BLaER1 treated with 17β-estradiol and CSF1 and Interleukin-3, amounts not matched to agents 10 nM and 100 nM (cell line): ENCODE results near the gene WNT5A.

Experiments used
- H3K27ac ChIP-seq, 11 experiments: shearing (Covaris generic); formaldehyde crosslinking; 2 replicates each; pipeline ENCODE4 v1.8.1; 2022
- H3K27me3 ChIP-seq, 11 experiments: shearing (Covaris generic); formaldehyde crosslinking; 2 replicates each; pipeline ENCODE4 v1.8.1; 2022
- H3K36me3 ChIP-seq, 11 experiments: shearing (Covaris generic); formaldehyde crosslinking; 2 replicates each; pipeline ENCODE4 v1.8.1; 2022
- H3K4me1 ChIP-seq, 10 experiments: shearing (Covaris generic); formaldehyde crosslinking; 2 replicates each; pipeline ENCODE4 v1.8.1; 2022
- H3K4me2 ChIP-seq, 11 experiments: shearing (Covaris generic); formaldehyde crosslinking; 2 replicates each; pipeline ENCODE4 v1.8.1; 2022
- H3K4me3 ChIP-seq, 10 experiments: shearing (Covaris generic); formaldehyde crosslinking; 2 replicates each; pipeline ENCODE4 v1.8.1; 2022
- H3K9ac ChIP-seq, 11 experiments: shearing (Covaris generic); formaldehyde crosslinking; 2 replicates each; pipeline ENCODE4 v1.8.1; 2022
- H3K9me3 ChIP-seq, 11 experiments: shearing (Covaris generic); formaldehyde crosslinking; replicated peaks in 1 of 11; 2 replicates each; pipeline ENCODE4 v1.8.1; 2022
- H4K20me1 ChIP-seq, 11 experiments: shearing (Covaris generic); formaldehyde crosslinking; 2 replicates each; pipeline ENCODE4 v1.8.1; 2022
- Cebpa-rat ChIP-seq, 11 experiments: shearing (Covaris generic); IDR thresholded peaks; 2 replicates each; pipeline ENCODE4 v1.8.1; 2022

The WNT5A gene

GRCh38 chr3:55484801-55485791, 2.0 kb downstream of the WNT5A start:
- Histone ChIP-seq H3K4me2 (peak overlapping the region in 2 of 11 experiments; percentile 48 to 56; a peak in 4 of 22 replicates), H3K36me3 (no peaks in the 10 kb centered on the region), H3K27me3 (peaks cover 97 to 100% (median 100%) of the 10 kb centered on the region in 11 experiments), H3K4me3 (no peak overlapping the region; a peak in 1 of 20 replicates), H3K9ac (no peak overlapping the region), H3K4me1 (peaks cover 0 to 17% (median 11%) of the 10 kb centered on the region in 10 experiments; a peak in 10 of 20 replicates), H4K20me1 (peaks cover 0 to 32% (median 12%) of the 10 kb centered on the region in 11 experiments; a peak in 10 of 22 replicates), H3K27ac (no peak overlapping the region), H3K9me3 (peaks cover 20 to 47% (median 25%) of the 10 kb centered on the region in 11 experiments; a peak in 20 of 22 replicates)
- TF ChIP-seq Cebpa-rat (IDR thresholded peaks at IDR 0.05): no peak

GRCh38 chr3:55484191-55484689, 2.9 kb downstream of the WNT5A start:
- no peak overlapping the region for H3K9ac ChIP-seq
- H3K4me1 ChIP-seq: peaks cover 0 to 17% (median 11%) of the 10 kb centered on the region in 10 experiments; a peak in 10 of 20 replicates
- H3K27ac ChIP-seq: no peak overlapping the region
- H3K36me3 ChIP-seq: no peaks in the 10 kb centered on the region
- no peak overlapping the region for H3K4me2 ChIP-seq
- no peak overlapping the region for H3K4me3 ChIP-seq
- TF ChIP-seq Cebpa-rat (IDR thresholded peaks at IDR 0.05): no peak
- H3K9me3 ChIP-seq: peaks cover 20 to 47% (median 25%) of the 10 kb centered on the region in 11 experiments; a peak in 20 of 22 replicates
- H4K20me1 ChIP-seq: peaks cover 0 to 32% (median 12%) of the 10 kb centered on the region in 11 experiments; a peak in 10 of 22 replicates
- H3K27me3 ChIP-seq: peaks cover 92 to 100% (median 100%) of the 10 kb centered on the region in 11 experiments

GRCh38 chr3:55483196-55484095, 3.7 kb downstream of the WNT5A start:
- H3K36me3 ChIP-seq: no peaks in the 10 kb centered on the region
- no peak for TF ChIP-seq Cebpa-rat (IDR thresholded peaks at IDR 0.05)
- peaks cover 0 to 17% (median 11%) of the 10 kb centered on the region in 10 experiments; a peak in 10 of 20 replicates for H3K4me1 ChIP-seq
- peaks cover 20 to 41% (median 25%) of the 10 kb centered on the region in 11 experiments; a peak in 20 of 22 replicates for H3K9me3 ChIP-seq
- H4K20me1 ChIP-seq: peaks cover 0 to 32% (median 12%) of the 10 kb centered on the region in 11 experiments; a peak in 10 of 22 replicates
- H3K27ac ChIP-seq: no peak overlapping the region
- H3K9ac ChIP-seq: no peak overlapping the region
- H3K27me3 ChIP-seq: peaks cover 85 to 97% (median 93%) of the 10 kb centered on the region in 11 experiments
- H3K4me2 ChIP-seq: 0 out of 22 replicates have a peak overlapping the region, but pooled peaks of 1 of the 11 experiments have one; percentile 14
- H3K4me3 ChIP-seq: no peak overlapping the region

GRCh38 chr3:55482496-55483195, 4.5 kb downstream of the WNT5A start:
- Histone ChIP-seq H3K27ac (no peak overlapping the region), H3K9me3 (peaks cover 16 to 35% (median 20%) of the 10 kb centered on the region in 11 experiments; a peak in 20 of 22 replicates), H3K4me2 (0 out of 22 replicates have a peak overlapping the region, but pooled peaks of 2 of the 11 experiments have one; percentile 14 to 15), H4K20me1 (peaks cover 0 to 32% (median 12%) of the 10 kb centered on the region in 11 experiments; a peak in 10 of 22 replicates), H3K4me3 (no peak overlapping the region), H3K27me3 (peaks cover 77 to 89% (median 85%) of the 10 kb centered on the region in 11 experiments), H3K9ac (no peak overlapping the region), H3K36me3 (no peaks in the 10 kb centered on the region), H3K4me1 (peaks cover 0 to 17% (median 11%) of the 10 kb centered on the region in 10 experiments; a peak in 10 of 20 replicates)
- TF ChIP-seq Cebpa-rat (IDR thresholded peaks at IDR 0.05): no peak

GRCh38 chr3:55481744-55482495, 5.2 kb downstream of the WNT5A start:
- Histone ChIP-seq H3K4me1 (peaks cover 0 to 11% (median 7%) of the 10 kb centered on the region in 10 experiments; a peak in 9 of 20 replicates), H3K4me2 (no peak overlapping the region), H3K9me3 (peaks cover 9 to 28% (median 13%) of the 10 kb centered on the region in 11 experiments; a peak in 18 of 22 replicates), H3K4me3 (no peak overlapping the region), H3K36me3 (no peaks in the 10 kb centered on the region), H4K20me1 (peaks cover 0 to 24% (median 9%) of the 10 kb centered on the region in 11 experiments; a peak in 10 of 22 replicates), H3K27ac (no peak overlapping the region), H3K9ac (no peak overlapping the region), H3K27me3 (peaks cover 70 to 82% (median 78%) of the 10 kb centered on the region in 11 experiments)
- TF ChIP-seq Cebpa-rat (IDR thresholded peaks at IDR 0.05): no peak

- H3K4me2 ChIP-seq: no peak overlapping the region
- H3K9ac ChIP-seq: no peak overlapping the region
- H4K20me1 ChIP-seq: peaks cover 0 to 16% (median 2%) of the 10 kb centered on the region in 11 experiments; a peak in 9 of 22 replicates
- H3K4me3 ChIP-seq: no peak overlapping the region
- peaks cover 7 to 23% (median 11%) of the 10 kb centered on the region in 11 experiments; a peak in 16 of 22 replicates for H3K9me3 ChIP-seq
- no peak for TF ChIP-seq Cebpa-rat (IDR thresholded peaks at IDR 0.05)
- peaks cover 0 to 3% (median under 1%) of the 10 kb centered on the region in 10 experiments; a peak in 5 of 20 replicates for H3K4me1 ChIP-seq
- peaks cover 62 to 74% (median 70%) of the 10 kb centered on the region in 11 experiments for H3K27me3 ChIP-seq
- no peaks in the 10 kb centered on the region for H3K36me3 ChIP-seq
- no peak overlapping the region for H3K27ac ChIP-seq
These were observed 6.0 kb downstream of the WNT5A start for GRCh38 chr3:55480911-55481743.
